PC-3 (cell line): ENCODE measurements around the gene CAPN7. TPM values are rescaled to one million over a fixed set of nuclear protein-coding genes. Genes with fewer than 3 reads are reported as not detected.

Experiments
- ATAC-seq: fragments of 200-7000 bp; cut with Tn5 transposase; 2 replicates; pipeline ENCODE4 v1.9.1; 2020; ENCODE audit warnings: mild to moderate bottlenecking, moderate library complexity
- BruUV-seq: library from RNA; stranded (reverse); fragments of 400-500 nt; replicated peaks from 2 replicates; lab custom pipeline; 2021; lab: Mats Ljungman, UMichigan
- CTCF ChIA-PET: fragments of 300-600 bp; sonication (Branson Sonifier 250); formaldehyde crosslinking; loops from one replicate; lab custom pipeline; 2022; ENCODE audit warnings: antibody characterized with exemption; lab: Charles Lee
- POLR2A ChIA-PET: fragments of 300-600 bp; sonication (Branson Sonifier 250); formaldehyde crosslinking; loops from one replicate; lab custom pipeline; 2022; ENCODE audit warnings: antibody characterized with exemption; ENCODE audit not compliant: unreplicated experiment; lab: Charles Lee
- DNase-seq: peaks from one replicate; pipeline ENCODE4 v3.0.0-alpha.2; 2015
- H2AFZ ChIP-seq: fragments of 300-600 bp; sonication (generic); 2 replicates; pipeline ENCODE4 v1.6.0; 2016; ENCODE audit warnings: antibody characterized with exemption, low read length
- H3F3A ChIP-seq: fragments of 300-600 bp; sonication (generic); one replicate; pipeline ENCODE4 v1.6.0; 2017; ENCODE audit warnings: antibody characterized with exemption, low read length, control low read depth, mild to moderate bottlenecking; ENCODE audit not compliant: unreplicated experiment
- H3K27ac ChIP-seq: fragments of 300-600 bp; sonication (generic); 2 replicates; pipeline ENCODE4 v1.5.1; 2016; ENCODE audit warnings: mild to moderate bottlenecking, low read length
- H3K27me3 ChIP-seq: fragments of 300-600 bp; sonication (generic); 2 replicates; pipeline ENCODE4 v1.6.1; 2016; ENCODE audit warnings: low read length, mixed read lengths
- H3K36me3 ChIP-seq: fragments of 300-600 bp; sonication (generic); 2 replicates; pipeline ENCODE4 v1.6.1; 2016; ENCODE audit warnings: low read depth, mixed run types, low read length, mixed read lengths
- H3K4me1 ChIP-seq: fragments of 300-600 bp; sonication (generic); 2 replicates; pipeline ENCODE4 v1.5.1; 2016; ENCODE audit warnings: low read length; ENCODE audit not compliant: insufficient read depth
- H3K4me2 ChIP-seq: fragments of 300-600 bp; sonication (generic); 2 replicates; pipeline ENCODE4 v1.6.0; 2016; ENCODE audit warnings: low read length
- H3K4me3 ChIP-seq: fragments of 300-600 bp; sonication (generic); 2 replicates; pipeline ENCODE4 v1.5.1; 2016; ENCODE audit warnings: mild to moderate bottlenecking, low read length, mixed read lengths
- H3K79me2 ChIP-seq: fragments of 300-600 bp; sonication (generic); 2 replicates; pipeline ENCODE4 v1.6.1; 2017; ENCODE audit warnings: low read length, mixed read lengths
- H3K9ac ChIP-seq: fragments of 300-600 bp; sonication (generic); 2 replicates; pipeline ENCODE4 v1.6.0; 2016; ENCODE audit warnings: mild to moderate bottlenecking, low read length
- H3K9me2 ChIP-seq: fragments of 300-600 bp; sonication (generic); replicated peaks from 2 replicates; pipeline ENCODE4 v1.6.1; 2016; ENCODE audit warnings: mixed run types, low read length, mixed read lengths
- H3K9me3 ChIP-seq: fragments of 300-600 bp; sonication (generic); 2 replicates; pipeline ENCODE4 v1.6.1; 2016; ENCODE audit warnings: low read length, mixed read lengths
- H4K20me1 ChIP-seq: fragments of 300-600 bp; sonication (generic); 2 replicates; pipeline ENCODE4 v1.6.1; 2016; ENCODE audit warnings: low read length, mixed read lengths
- CTCF ChIP-seq: fragments of 300-600 bp; sonication (generic); conservative IDR thresholded peaks from 2 replicates; pipeline ENCODE4 v1.5.1; 2017; ENCODE audit warnings: antibody characterized with exemption, low read depth, mild to moderate bottlenecking, low read length
- EZH2 ChIP-seq: fragments of 300-600 bp; sonication (generic); IDR thresholded peaks from one replicate; pipeline ENCODE4 v1.6.1; 2017; ENCODE audit warnings: antibody characterized with exemption, mild to moderate bottlenecking, low read length; ENCODE audit not compliant: unreplicated experiment
- EZH2phosphoT487 ChIP-seq: fragments of 300-600 bp; sonication (generic); IDR thresholded peaks from 2 replicates; pipeline ENCODE4 v1.6.1; 2018; ENCODE audit warnings: mild to moderate bottlenecking, antibody characterized with exemption, low read length, borderline replicate concordance
- intact Hi-C: fragments of 100-400 bp; cut with micrococcal nuclease; formaldehyde crosslinking; loops from 2 replicates; pipeline ENCODE4 v1.9.0; 2023
- total RNA-seq: library from RNA; depleted of rRNA; stranded (reverse); fragments of >200 nt; gene quantifications from 2 replicates; pipeline ENCODE4 v1.2.3, GENCODE V29; 2014

Gene CAPN7
- total RNA-seq, 1 experiment from 2014 or later = 32.7 TPM

- DNase-seq = peak; percentile 48
- peak overlapping the region; percentile 90 for H2AFZ ChIP-seq
- ChIA-PET POLR2A (interaction anchor here (0.6 kb wide), 2 partner anchors 34 to 129 kb away, joined by 5 read pairs; no protein-coding TSS in a partner anchor), CTCF (interaction anchor here (0.6 to 1.1 kb wide), 5 partner anchors 61 to 199 kb away, joined by 3 to 5 read pairs (median 3); no protein-coding TSS in a partner anchor)
- TSS peak; percentile 51 for BruUV-seq
- ATAC-seq = peak; percentile 33
- H3K4me1 ChIP-seq = peaks cover 27% of the 10 kb centered on the region
- peak overlapping the region; percentile 92 for H3K4me3 ChIP-seq
- TF ChIP-seq EZH2phosphoT487 = no peak
- TF ChIP-seq CTCF = no peak
- no peak for TF ChIP-seq EZH2
- H3K4me2 ChIP-seq = peak overlapping the region; percentile 78
- H3K9ac ChIP-seq = peak overlapping the region; percentile 88
- H3K27me3 ChIP-seq = no peaks in the 10 kb centered on the region
- H4K20me1 ChIP-seq = peaks cover 13% of the 10 kb centered on the region
- no peaks in the 10 kb centered on the region for H3K9me2 ChIP-seq
- H3F3A ChIP-seq = no peaks in the 10 kb centered on the region
- intact Hi-C loops = loop anchor here (5.0 kb wide), 1 partner anchor 100 kb away; no protein-coding TSS in a partner anchor
- H3K36me3 ChIP-seq = peaks cover 12% of the 10 kb centered on the region; the same call in 1 of the 2 replicates
- H3K27ac ChIP-seq = peak overlapping the region; percentile 28
- H3K9me3 ChIP-seq = no peaks in the 10 kb centered on the region
- H3K79me2 ChIP-seq = peaks cover 50% of the 10 kb centered on the region
Measured at GRCh38 chr3:15206662-15207576, 873 bp downstream of the CAPN7 start.

- BruUV-seq = no TSS peak
- H3K36me3 ChIP-seq = peaks cover 21% of the 10 kb centered on the region
- CTCF ChIA-PET = interaction anchor here (0.6 to 1.0 kb wide), 2 partner anchors 98 to 198 kb away, joined by 3 read pairs; no protein-coding TSS in a partner anchor
- POLR2A ChIA-PET = interaction anchor here (0.6 kb wide), 3 partner anchors 32 to 55 kb away, joined by 5 to 17 read pairs (median 5); no protein-coding TSS in a partner anchor
- TF ChIP-seq EZH2 = no peak
- no peak for TF ChIP-seq EZH2phosphoT487
- TF ChIP-seq CTCF = no peak
- no peak overlapping the region for H3K27ac ChIP-seq
- DNase-seq = no peak
- intact Hi-C loops = loop anchor here (5.0 kb wide), 1 partner anchor 101 kb away; no protein-coding TSS in a partner anchor
- peak overlapping the region; percentile 88 for H3K9ac ChIP-seq
- H3K4me3 ChIP-seq = peak overlapping the region; percentile 92
- H2AFZ ChIP-seq = no peak overlapping the region
- H3K27me3 ChIP-seq = no peaks in the 10 kb centered on the region
- H3F3A ChIP-seq = no peaks in the 10 kb centered on the region
- no peak for ATAC-seq
- peaks cover 27% of the 10 kb centered on the region for H3K4me1 ChIP-seq
- peaks cover 13% of the 10 kb centered on the region for H4K20me1 ChIP-seq
- H3K4me2 ChIP-seq = peak overlapping the region; percentile 78
- no peaks in the 10 kb centered on the region for H3K9me3 ChIP-seq
- H3K9me2 ChIP-seq = no peaks in the 10 kb centered on the region
- H3K79me2 ChIP-seq = peaks cover 50% of the 10 kb centered on the region
Measured at GRCh38 chr3:15207836-15208504, 1.9 kb downstream of the CAPN7 start.
